ENCODE results near the gene FOXJ3. TPM values are rescaled to one million over a fixed set of nuclear protein-coding genes. Genes with fewer than 3 reads are reported as not detected.

FOXJ3 gene
- polyA plus RNA-seq, 1 donor = 39.0 TPM

- Histone ChIP-seq H3K27me3 (ENCODE audit: control insufficient read depth, insufficient read depth, low read length) (no peaks in the 10 kb centered on the region), H3K4me1 (ENCODE audit: control insufficient read depth, insufficient read depth, low read length) (no peaks in the 10 kb centered on the region), H3K27ac (ENCODE audit: low read length) (no peak overlapping the region), H3K4me3 (ENCODE audit: low read length) (no peak overlapping the region), H3K9me3 (ENCODE audit: control insufficient read depth, low read depth, low read length) (no peaks in the 10 kb centered on the region), H3K36me3 (ENCODE audit: control insufficient read depth, insufficient read depth, low read length) (peaks cover 2% of the 10 kb centered on the region)
- no peak for DNase-seq
- WGBS (ENCODE audit: insufficient coverage, low lambda C conversion rate) = 94% methylated on average over 3 of the region's 5 CpGs
Observed at GRCh38 chr1:42282867-42283583, 52.0 kb downstream of the FOXJ3 start.

GRCh38 chr1:42282024-42282579 lies 52.9 kb downstream of the FOXJ3 start:
- H3K27ac ChIP-seq (ENCODE audit: low read length) = no peak overlapping the region
- no peak for DNase-seq
- no CpG with 5 or more reads among the region's 2 CpGs for WGBS (ENCODE audit: insufficient coverage, low lambda C conversion rate)

GRCh38 chr1:42280821-42281220 lies 54.2 kb downstream of the FOXJ3 start:
- no peak overlapping the region for H3K27ac ChIP-seq (ENCODE audit: low read length)
- H3K9me3 ChIP-seq (ENCODE audit: control insufficient read depth, low read depth, low read length) = no peaks in the 10 kb centered on the region
- H3K4me3 ChIP-seq (ENCODE audit: low read length) = no peak overlapping the region
- no CpG with 5 or more reads among the region's 1 CpG for WGBS (ENCODE audit: insufficient coverage, low lambda C conversion rate)
- no peaks in the 10 kb centered on the region for H3K27me3 ChIP-seq (ENCODE audit: control insufficient read depth, insufficient read depth, low read length)
- H3K36me3 ChIP-seq (ENCODE audit: control insufficient read depth, insufficient read depth, low read length) = peaks cover 7% of the 10 kb centered on the region
- no peaks in the 10 kb centered on the region for H3K4me1 ChIP-seq (ENCODE audit: control insufficient read depth, insufficient read depth, low read length)
- DNase-seq = no peak

More at GRCh38 chr1:42282024-42282579, 52.9 kb downstream of the FOXJ3 start:
- Histone ChIP-seq H3K4me1 (ENCODE audit: control insufficient read depth, insufficient read depth, low read length) (no peaks in the 10 kb centered on the region), H3K4me3 (ENCODE audit: low read length) (no peak overlapping the region), H3K27me3 (ENCODE audit: control insufficient read depth, insufficient read depth, low read length) (no peaks in the 10 kb centered on the region), H3K9me3 (ENCODE audit: control insufficient read depth, low read depth, low read length) (no peaks in the 10 kb centered on the region), H3K36me3 (ENCODE audit: control insufficient read depth, insufficient read depth, low read length) (peaks cover 2% of the 10 kb centered on the region)

- H3K4me3 ChIP-seq (ENCODE audit: low read length) = no peak overlapping the region
- peaks cover 15% of the 10 kb centered on the region for H3K36me3 ChIP-seq (ENCODE audit: control insufficient read depth, insufficient read depth, low read length)
- no peaks in the 10 kb centered on the region for H3K27me3 ChIP-seq (ENCODE audit: control insufficient read depth, insufficient read depth, low read length)
- no peak for DNase-seq
- H3K9me3 ChIP-seq (ENCODE audit: control insufficient read depth, low read depth, low read length) = no peaks in the 10 kb centered on the region
- 69% methylated on average over 2 of the region's 2 CpGs for WGBS (ENCODE audit: insufficient coverage, low lambda C conversion rate)
- no peaks in the 10 kb centered on the region for H3K4me1 ChIP-seq (ENCODE audit: control insufficient read depth, insufficient read depth, low read length)
- H3K27ac ChIP-seq (ENCODE audit: low read length) = no peak overlapping the region
Observed at GRCh38 chr1:42279055-42279454, 56.0 kb downstream of the FOXJ3 start.

- Histone ChIP-seq H3K27ac (ENCODE audit: low read length) (no peak overlapping the region), H3K9me3 (ENCODE audit: control insufficient read depth, low read depth, low read length) (no peaks in the 10 kb centered on the region), H3K27me3 (ENCODE audit: control insufficient read depth, insufficient read depth, low read length) (no peaks in the 10 kb centered on the region), H3K4me3 (ENCODE audit: low read length) (no peak overlapping the region), H3K4me1 (ENCODE audit: control insufficient read depth, insufficient read depth, low read length) (no peaks in the 10 kb centered on the region), H3K36me3 (ENCODE audit: control insufficient read depth, insufficient read depth, low read length) (peaks cover 20% of the 10 kb centered on the region)
- WGBS (ENCODE audit: insufficient coverage, low lambda C conversion rate) = 40% methylated on average over 1 of the region's 1 CpG
- peak in 1 of 2 donors; percentile 14 for DNase-seq
Observed at GRCh38 chr1:42272920-42273319, 62.1 kb downstream of the FOXJ3 start.

GRCh38 chr1:42267904-42268303 lies 67.1 kb downstream of the FOXJ3 start:
- Histone ChIP-seq H3K4me3 (ENCODE audit: low read length) (no peak overlapping the region), H3K27ac (ENCODE audit: low read length) (no peak overlapping the region), H3K27me3 (ENCODE audit: control insufficient read depth, insufficient read depth, low read length) (no peaks in the 10 kb centered on the region), H3K9me3 (ENCODE audit: control insufficient read depth, low read depth, low read length) (no peaks in the 10 kb centered on the region), H3K4me1 (ENCODE audit: control insufficient read depth, insufficient read depth, low read length) (no peaks in the 10 kb centered on the region), H3K36me3 (ENCODE audit: control insufficient read depth, insufficient read depth, low read length) (peaks cover 10% of the 10 kb centered on the region)
- DNase-seq = no peak

GRCh38 chr1:42266253-42267135 lies 68.5 kb downstream of the FOXJ3 start:
- H3K9me3 ChIP-seq (ENCODE audit: control insufficient read depth, low read depth, low read length) = no peaks in the 10 kb centered on the region
- 80% methylated on average over 1 of the region's 4 CpGs for WGBS (ENCODE audit: insufficient coverage, low lambda C conversion rate)
- H3K27ac ChIP-seq (ENCODE audit: low read length) = no peak overlapping the region
- H3K36me3 ChIP-seq (ENCODE audit: control insufficient read depth, insufficient read depth, low read length) = peaks cover 11% of the 10 kb centered on the region
- no peaks in the 10 kb centered on the region for H3K27me3 ChIP-seq (ENCODE audit: control insufficient read depth, insufficient read depth, low read length)
- H3K4me1 ChIP-seq (ENCODE audit: control insufficient read depth, insufficient read depth, low read length) = no peaks in the 10 kb centered on the region
- H3K4me3 ChIP-seq (ENCODE audit: low read length) = no peak overlapping the region
- DNase-seq = no peak

GRCh38 chr1:42264511-42265190 lies 70.4 kb downstream of the FOXJ3 start:
- Histone ChIP-seq H3K9me3 (ENCODE audit: control insufficient read depth, low read depth, low read length) (no peaks in the 10 kb centered on the region), H3K4me1 (ENCODE audit: control insufficient read depth, insufficient read depth, low read length) (no peaks in the 10 kb centered on the region), H3K27me3 (ENCODE audit: control insufficient read depth, insufficient read depth, low read length) (no peaks in the 10 kb centered on the region), H3K4me3 (ENCODE audit: low read length) (no peak overlapping the region), H3K36me3 (ENCODE audit: control insufficient read depth, insufficient read depth, low read length) (peaks cover 11% of the 10 kb centered on the region), H3K27ac (ENCODE audit: low read length) (no peak overlapping the region)
- no peak for DNase-seq
- WGBS (ENCODE audit: insufficient coverage, low lambda C conversion rate) = 100% methylated on average over 2 of the region's 4 CpGs

GRCh38 chr1:42263019-42263418 lies 72.0 kb downstream of the FOXJ3 start:
- Histone ChIP-seq H3K27me3 (ENCODE audit: control insufficient read depth, insufficient read depth, low read length) (no peaks in the 10 kb centered on the region), H3K27ac (ENCODE audit: low read length) (no peak overlapping the region), H3K4me3 (ENCODE audit: low read length) (no peak overlapping the region), H3K36me3 (ENCODE audit: control insufficient read depth, insufficient read depth, low read length) (peaks cover 11% of the 10 kb centered on the region), H3K4me1 (ENCODE audit: control insufficient read depth, insufficient read depth, low read length) (no peaks in the 10 kb centered on the region), H3K9me3 (ENCODE audit: control insufficient read depth, low read depth, low read length) (no peaks in the 10 kb centered on the region)
- DNase-seq = no peak

- DNase-seq = no peak
- Histone ChIP-seq H3K4me1 (ENCODE audit: control insufficient read depth, insufficient read depth, low read length) (no peaks in the 10 kb centered on the region), H3K27ac (ENCODE audit: low read length) (no peak overlapping the region), H3K9me3 (ENCODE audit: control insufficient read depth, low read depth, low read length) (no peaks in the 10 kb centered on the region), H3K36me3 (ENCODE audit: control insufficient read depth, insufficient read depth, low read length) (peaks cover 11% of the 10 kb centered on the region), H3K4me3 (ENCODE audit: low read length) (no peak overlapping the region), H3K27me3 (ENCODE audit: control insufficient read depth, insufficient read depth, low read length) (no peaks in the 10 kb centered on the region)
- 88% methylated on average over 1 of the region's 1 CpG for WGBS (ENCODE audit: insufficient coverage, low lambda C conversion rate)
Observed at GRCh38 chr1:42260376-42261070, 74.5 kb downstream of the FOXJ3 start.
